ENCODE results near the gene OR1D5.
"Not testable (repeated sequence)": the region's sequence is repeated elsewhere in the genome, so short reads cannot be mapped to it uniquely, and the experiment has no call there.

The OR1D5 gene

GRCh38 chr17:3063507-3063906 lies at the start of gene OR1D5:
Gene OR1D5 (minus strand): TSS chr17:3063607. CDS start chr17:3063607, 0 bp downstream.
- not testable (repeated sequence) for H3K27ac ChIP-seq (ENCODE audit: low read length); H3K9ac ChIP-seq (ENCODE audit: low read length); H2AFZ ChIP-seq (ENCODE audit: low read length); H3F3A ChIP-seq (ENCODE audit: insufficient read depth, low read length); H3K9me2 ChIP-seq (replicated peaks; ENCODE audit: insufficient read depth, low read length); H3K36me3 ChIP-seq (replicated peaks; ENCODE audit: insufficient read depth, low read length); H3K9me3 ChIP-seq (replicated peaks; ENCODE audit: insufficient read depth, low read length); H3K4me2 ChIP-seq (ENCODE audit: low read depth, low read length); DNase-seq; H3K4me1 ChIP-seq (ENCODE audit: low read length); H4K20me1 ChIP-seq (ENCODE audit: insufficient read depth, low read length); H3K27me3 ChIP-seq (replicated peaks; ENCODE audit: insufficient read depth, low read length); H3K4me3 ChIP-seq (ENCODE audit: low read length); H3K79me2 ChIP-seq (ENCODE audit: low read length)

- H4K20me1 ChIP-seq (ENCODE audit: insufficient read depth, low read length), result no peaks in the 10 kb centered on the region
- no peaks in the 10 kb centered on the region for H3F3A ChIP-seq (ENCODE audit: insufficient read depth, low read length)
- H3K9me2 ChIP-seq (replicated peaks; ENCODE audit: insufficient read depth, low read length), result no peaks in the 10 kb centered on the region
- H3K9me3 ChIP-seq (replicated peaks; ENCODE audit: insufficient read depth, low read length), result no peaks in the 10 kb centered on the region
- H3K79me2 ChIP-seq (ENCODE audit: low read length), result no peaks in the 10 kb centered on the region
- no peak for DNase-seq
- no peaks in the 10 kb centered on the region for H3K4me1 ChIP-seq (ENCODE audit: low read length)
- no peak within 1 kb of the TSS for H3K9ac ChIP-seq (ENCODE audit: low read length)
- no peak within 1 kb of the TSS for H2AFZ ChIP-seq (ENCODE audit: low read length)
- H3K4me3 ChIP-seq (ENCODE audit: low read length), result no peak within 1 kb of the TSS
- H3K27ac ChIP-seq (ENCODE audit: low read length), result no peak within 1 kb of the TSS
- H3K36me3 ChIP-seq (replicated peaks; ENCODE audit: insufficient read depth, low read length), result no peaks in the 10 kb centered on the region
- H3K4me2 ChIP-seq (ENCODE audit: low read depth, low read length), result no peak within 1 kb of the TSS
- TF ChIP-seq EZH2 (optimal IDR thresholded peaks at IDR 0.05; ENCODE audit: low read depth, low read length) (no peak), CTCF (IDR thresholded peaks at IDR 0.05; ENCODE audit: low read length) (no peak), EZH2phosphoT487 (IDR thresholded peaks at IDR 0.05; ENCODE audit: low read length) (no peak)
- H3K27me3 ChIP-seq (replicated peaks; ENCODE audit: insufficient read depth, low read length), result no peaks in the 10 kb centered on the region
Measured at GRCh38 chr17:3104322-3104721, 40.9 kb upstream of the OR1D5 start, which contains the start of gene OR1D2. Gene OR1D2 (minus strand): TSS chr17:3104422. CDS start chr17:3092996, 11,426 bp downstream.

GRCh38 chr17:3073850-3074249 lies 10.4 kb upstream of the OR1D5 start:
- H3K9ac ChIP-seq (ENCODE audit: low read length); H3K4me2 ChIP-seq (ENCODE audit: low read depth, low read length); H2AFZ ChIP-seq (ENCODE audit: low read length); H4K20me1 ChIP-seq (ENCODE audit: insufficient read depth, low read length); H3K27ac ChIP-seq (ENCODE audit: low read length); H3K36me3 ChIP-seq (replicated peaks; ENCODE audit: insufficient read depth, low read length); H3K4me1 ChIP-seq (ENCODE audit: low read length); H3K27me3 ChIP-seq (replicated peaks; ENCODE audit: insufficient read depth, low read length); H3K79me2 ChIP-seq (ENCODE audit: low read length); H3K9me2 ChIP-seq (replicated peaks; ENCODE audit: insufficient read depth, low read length); H3F3A ChIP-seq (ENCODE audit: insufficient read depth, low read length); H3K4me3 ChIP-seq (ENCODE audit: low read length); H3K9me3 ChIP-seq (replicated peaks; ENCODE audit: insufficient read depth, low read length); DNase-seq: not testable (repeated sequence)

GRCh38 chr17:3065192-3065591 lies 1.8 kb upstream of the OR1D5 start:
- not testable (repeated sequence) for H2AFZ ChIP-seq (ENCODE audit: low read length); H3K9me3 ChIP-seq (replicated peaks; ENCODE audit: insufficient read depth, low read length); H3K27ac ChIP-seq (ENCODE audit: low read length); H3K27me3 ChIP-seq (replicated peaks; ENCODE audit: insufficient read depth, low read length); H3K4me2 ChIP-seq (ENCODE audit: low read depth, low read length); H3K9ac ChIP-seq (ENCODE audit: low read length); H3K9me2 ChIP-seq (replicated peaks; ENCODE audit: insufficient read depth, low read length); H3F3A ChIP-seq (ENCODE audit: insufficient read depth, low read length); H3K4me1 ChIP-seq (ENCODE audit: low read length); H3K79me2 ChIP-seq (ENCODE audit: low read length); DNase-seq; H3K36me3 ChIP-seq (replicated peaks; ENCODE audit: insufficient read depth, low read length); H3K4me3 ChIP-seq (ENCODE audit: low read length); H4K20me1 ChIP-seq (ENCODE audit: insufficient read depth, low read length)

- H3K79me2 ChIP-seq (ENCODE audit: low read length); H3K9me3 ChIP-seq (replicated peaks; ENCODE audit: insufficient read depth, low read length); H4K20me1 ChIP-seq (ENCODE audit: insufficient read depth, low read length); H3K4me3 ChIP-seq (ENCODE audit: low read length); H3F3A ChIP-seq (ENCODE audit: insufficient read depth, low read length); H3K9ac ChIP-seq (ENCODE audit: low read length); H2AFZ ChIP-seq (ENCODE audit: low read length); H3K27me3 ChIP-seq (replicated peaks; ENCODE audit: insufficient read depth, low read length); H3K4me2 ChIP-seq (ENCODE audit: low read depth, low read length); H3K27ac ChIP-seq (ENCODE audit: low read length); DNase-seq; H3K4me1 ChIP-seq (ENCODE audit: low read length); H3K36me3 ChIP-seq (replicated peaks; ENCODE audit: insufficient read depth, low read length); H3K9me2 ChIP-seq (replicated peaks; ENCODE audit: insufficient read depth, low read length): not testable (repeated sequence)
Measured at GRCh38 chr17:3062824-3063377, 506 bp downstream of the OR1D5 start.

- H3K27me3 ChIP-seq (replicated peaks; ENCODE audit: insufficient read depth, low read length); H3K36me3 ChIP-seq (replicated peaks; ENCODE audit: insufficient read depth, low read length); H3K27ac ChIP-seq (ENCODE audit: low read length); H3K4me1 ChIP-seq (ENCODE audit: low read length); H3K9me2 ChIP-seq (replicated peaks; ENCODE audit: insufficient read depth, low read length); H2AFZ ChIP-seq (ENCODE audit: low read length); H4K20me1 ChIP-seq (ENCODE audit: insufficient read depth, low read length); H3K9ac ChIP-seq (ENCODE audit: low read length); DNase-seq; H3K4me3 ChIP-seq (ENCODE audit: low read length); H3K79me2 ChIP-seq (ENCODE audit: low read length); H3K4me2 ChIP-seq (ENCODE audit: low read depth, low read length); H3K9me3 ChIP-seq (replicated peaks; ENCODE audit: insufficient read depth, low read length); H3F3A ChIP-seq (ENCODE audit: insufficient read depth, low read length): not testable (repeated sequence)
Measured at GRCh38 chr17:3054868-3055267, 8.5 kb downstream of the OR1D5 start.

All from MM.1S (cell line).